Measurements from ENCODE around the gene KCNG4.

- no peak for TF ChIP-seq CTCF (conservative IDR thresholded peaks at IDR 0.05)
- no peak for TF ChIP-seq ZFX (IDR thresholded peaks at IDR 0.05)
Measured at GRCh38 chr16:84240455-84240854, 643 bp upstream of the KCNG4 start.
